ENCODE results near the gene UBR3.
A peak's percentile ranks its signal among the peaks of the same experiment; 100 is the strongest.
"Not testable (repeated sequence)": the region's sequence is repeated elsewhere in the genome, so short reads cannot be mapped to it uniquely, and the experiment has no call there.

UBR3 gene

GRCh38 chr2:170115501-170116229, 288.4 kb downstream of the UBR3 start:
- no peak for DNase-seq

DNA sequence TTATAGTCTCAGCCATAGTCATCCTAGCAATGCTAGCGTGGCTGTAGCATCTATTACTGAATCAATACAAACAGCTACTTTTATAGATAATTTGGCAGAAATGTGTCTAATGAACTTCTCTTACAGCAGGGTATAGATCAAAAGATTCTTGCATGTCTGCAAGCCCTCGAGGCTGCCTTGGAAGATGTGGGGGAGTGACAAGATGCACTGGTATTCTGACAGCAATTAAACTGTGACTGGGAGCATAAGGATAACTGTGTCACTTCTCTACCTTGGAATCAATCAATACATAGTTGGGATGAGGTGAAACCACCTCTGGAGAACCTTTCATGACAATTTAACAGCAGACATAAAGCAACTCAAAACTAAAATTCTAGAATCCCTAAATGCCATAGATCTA, 291.4 kb downstream of the UBR3 start:
- DNase-seq: no peak

DNA sequence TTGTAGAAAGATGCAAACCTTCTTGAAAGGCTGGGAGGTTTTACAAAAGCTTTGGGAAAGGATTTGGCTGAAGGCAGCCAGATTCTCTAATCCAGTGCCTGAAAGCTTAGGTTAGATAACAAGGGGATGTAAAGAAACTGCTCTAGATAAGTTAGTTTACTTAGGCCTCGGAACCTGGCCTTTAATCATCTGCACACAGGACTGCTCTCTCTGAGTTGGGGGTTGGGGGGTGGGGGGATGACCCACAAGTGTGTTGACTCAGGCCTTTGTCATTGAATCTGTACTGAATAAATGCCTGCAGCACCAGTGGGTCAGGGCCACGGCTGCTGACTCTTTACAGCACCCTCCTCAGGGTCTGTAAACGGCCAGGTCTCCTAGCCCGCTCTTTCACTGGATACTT, 292.1 kb downstream of the UBR3 start:
- not testable (repeated sequence) for DNase-seq

GRCh38 chr2:170121689-170122088, 294.4 kb downstream of the UBR3 start:
- DNase-seq: no peak

DNA sequence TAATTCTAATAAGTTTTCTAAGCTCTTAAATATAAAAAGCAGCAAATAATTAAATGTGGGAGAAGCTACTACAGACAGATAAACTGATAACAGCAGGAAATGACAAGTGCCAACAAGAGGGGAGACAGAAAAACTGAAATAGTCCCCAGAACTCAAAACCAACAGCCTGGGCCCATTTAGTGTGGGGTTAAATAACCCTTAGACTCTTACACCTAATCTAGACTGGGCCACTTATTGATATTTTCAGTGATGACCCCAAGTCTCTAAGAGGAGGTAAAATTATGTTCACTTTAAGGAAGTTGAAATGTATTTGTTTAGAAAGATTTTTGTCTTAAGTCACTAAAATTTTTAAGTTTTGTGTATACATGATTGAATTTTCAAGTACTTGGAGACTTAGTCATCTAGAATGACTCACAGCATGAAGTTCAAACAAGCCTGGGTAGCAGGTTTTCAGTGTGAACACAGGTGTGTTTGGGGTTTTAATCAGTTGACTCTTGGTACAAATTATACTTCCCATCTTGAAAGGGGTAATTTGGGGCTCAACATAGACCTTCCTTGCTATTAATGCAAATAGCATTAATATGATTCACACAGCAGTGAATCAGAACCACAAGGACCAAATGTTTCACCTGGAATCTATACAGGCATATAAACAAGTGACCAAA, 295.8 kb downstream of the UBR3 start:
- DNase-seq: peak; percentile 36

GRCh38 chr2:170123593-170123992, 296.3 kb downstream of the UBR3 start:
- peak; percentile 38 for DNase-seq

GRCh38 chr2:170126138-170126728, 299.0 kb downstream of the UBR3 start:
- DNase-seq: not testable (repeated sequence)

Measured in EL (cell line).